Activated T-helper 1 cell treated with Interleukin-2 at 50 U/mL for 16 hours (primary cell): ENCODE data around the gene CYP26B1.

Experiments used
- DNase-seq: peaks from one replicate; pipeline ENCODE4 v3.0.0-alpha.2; 2020; ENCODE audit warnings: low read depth

CYP26B1 gene

GRCh38 chr2:72082021-72082601 is 65.6 kb downstream of the CYP26B1 start:
- DNase-seq, result no peak

GRCh38 chr2:72081451-72081850 is 66.2 kb downstream of the CYP26B1 start:
- no peak for DNase-seq

GRCh38 chr2:72080286-72081145 is 67.1 kb downstream of the CYP26B1 start:
- DNase-seq, result no peak
